GM12874 (cell line): ENCODE measurements around the gene MEF2B.

Experiments
- TF ChIP-seq, protein P1 (sequence below): IDR thresholded peaks from 2 replicates; pipeline ENCODE4 v1.5.1; 2011; ENCODE audit warnings: low read depth, mild to moderate bottlenecking, control low read depth, low read length, moderate library complexity; ENCODE audit not compliant: insufficient read depth

MEF2B gene

DNA sequence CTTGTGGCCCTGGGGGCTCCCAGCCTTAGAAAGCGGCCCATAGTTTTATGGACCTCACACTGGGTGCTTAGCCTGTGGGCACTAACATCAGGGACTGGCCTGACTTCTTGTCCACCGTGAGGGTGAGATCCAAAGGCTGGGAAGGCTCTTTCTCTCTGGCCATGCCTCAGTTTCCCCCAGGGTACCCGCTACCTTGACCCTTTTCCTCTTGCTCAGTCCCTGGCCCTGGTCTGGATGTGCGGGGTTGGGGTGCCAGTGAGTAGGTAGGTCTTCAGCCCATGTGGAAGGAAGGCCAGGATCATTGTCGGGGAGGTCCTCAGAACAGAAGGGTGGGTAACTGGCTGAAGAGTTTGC, 30.2 kb downstream of the MEF2B start:
- TF ChIP-seq, protein P1, sequence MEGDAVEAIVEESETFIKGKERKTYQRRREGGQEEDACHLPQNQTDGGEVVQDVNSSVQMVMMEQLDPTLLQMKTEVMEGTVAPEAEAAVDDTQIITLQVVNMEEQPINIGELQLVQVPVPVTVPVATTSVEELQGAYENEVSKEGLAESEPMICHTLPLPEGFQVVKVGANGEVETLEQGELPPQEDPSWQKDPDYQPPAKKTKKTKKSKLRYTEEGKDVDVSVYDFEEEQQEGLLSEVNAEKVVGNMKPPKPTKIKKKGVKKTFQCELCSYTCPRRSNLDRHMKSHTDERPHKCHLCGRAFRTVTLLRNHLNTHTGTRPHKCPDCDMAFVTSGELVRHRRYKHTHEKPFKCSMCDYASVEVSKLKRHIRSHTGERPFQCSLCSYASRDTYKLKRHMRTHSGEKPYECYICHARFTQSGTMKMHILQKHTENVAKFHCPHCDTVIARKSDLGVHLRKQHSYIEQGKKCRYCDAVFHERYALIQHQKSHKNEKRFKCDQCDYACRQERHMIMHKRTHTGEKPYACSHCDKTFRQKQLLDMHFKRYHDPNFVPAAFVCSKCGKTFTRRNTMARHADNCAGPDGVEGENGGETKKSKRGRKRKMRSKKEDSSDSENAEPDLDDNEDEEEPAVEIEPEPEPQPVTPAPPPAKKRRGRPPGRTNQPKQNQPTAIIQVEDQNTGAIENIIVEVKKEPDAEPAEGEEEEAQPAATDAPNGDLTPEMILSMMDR = no peak

DNA sequence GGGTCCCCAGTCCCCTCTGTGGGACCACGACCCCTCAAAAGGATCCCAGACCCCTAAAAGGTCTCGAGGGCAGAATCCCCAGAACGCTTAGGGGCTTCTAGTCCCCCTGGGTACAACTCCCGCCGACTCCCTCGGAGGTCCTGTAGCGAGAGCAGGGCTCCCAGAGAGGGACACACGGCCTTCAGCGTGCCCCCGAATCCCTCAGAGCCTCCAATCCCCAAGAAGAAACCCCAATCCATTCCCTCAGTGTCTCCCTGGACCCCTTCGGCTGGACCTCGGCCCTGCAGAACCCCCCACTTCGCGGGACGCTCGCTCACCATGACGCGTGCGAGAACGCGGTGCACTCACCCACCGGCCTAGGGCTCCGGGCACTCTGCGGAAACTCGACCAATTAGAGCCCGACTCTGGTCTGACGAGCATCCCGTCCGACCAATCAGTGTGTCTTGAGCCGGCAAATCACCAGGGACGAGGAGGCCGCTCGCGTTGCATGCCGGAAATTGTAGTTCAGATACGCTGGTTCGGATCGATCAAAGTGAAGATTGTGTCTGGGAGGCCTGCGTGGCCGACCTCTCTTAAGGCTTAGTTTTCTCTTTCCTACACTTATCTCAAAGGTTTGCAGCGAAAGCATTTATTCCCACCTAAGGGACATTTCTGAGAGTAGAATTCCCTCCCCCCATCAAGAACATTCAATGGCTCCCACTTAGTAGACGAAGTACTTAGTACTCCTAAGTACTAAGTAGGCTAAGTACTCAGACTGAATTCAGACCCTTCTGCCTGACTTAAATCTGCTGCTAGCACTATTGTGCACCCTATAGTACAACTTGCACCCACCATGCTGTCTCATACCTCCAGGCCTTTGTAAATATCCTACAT, 31.7 kb downstream of the MEF2B start, which contains the start of gene TMEM161A:
Gene TMEM161A, minus strand, starts transcription at position 370 of the 873 bp plus-strand sequence. Its CDS starts 50 bp downstream, at position 320.
- TF ChIP-seq, protein P1 = no peak

DNA sequence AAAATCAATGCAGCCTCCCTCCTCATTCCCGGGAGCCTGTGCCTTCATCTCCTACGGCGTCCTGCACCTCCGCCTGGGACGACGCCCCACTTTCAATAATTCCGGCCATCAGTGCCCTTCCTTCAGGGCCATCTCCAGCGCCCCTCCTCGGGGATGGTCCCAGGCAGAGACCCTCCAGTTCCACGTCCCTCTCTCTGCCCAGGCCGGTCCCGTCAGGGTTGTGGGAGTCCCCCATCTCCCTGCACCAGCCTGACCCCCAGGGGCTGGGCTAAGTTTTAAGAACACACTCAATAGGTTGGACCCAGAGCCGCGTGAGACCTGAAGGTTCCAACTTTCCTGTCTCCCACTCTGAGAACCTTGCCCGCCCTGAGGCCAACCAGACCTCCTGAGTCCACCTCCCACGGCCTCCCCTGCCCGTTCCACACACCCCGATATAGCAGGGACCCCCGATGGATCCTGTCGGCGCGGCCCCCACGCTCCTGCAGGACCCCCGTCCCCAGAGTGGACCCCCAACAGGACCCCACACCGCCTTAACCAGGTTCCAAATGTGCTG, 32.4 kb downstream of the MEF2B start:
- TF ChIP-seq, protein P1 = no peak

DNA sequence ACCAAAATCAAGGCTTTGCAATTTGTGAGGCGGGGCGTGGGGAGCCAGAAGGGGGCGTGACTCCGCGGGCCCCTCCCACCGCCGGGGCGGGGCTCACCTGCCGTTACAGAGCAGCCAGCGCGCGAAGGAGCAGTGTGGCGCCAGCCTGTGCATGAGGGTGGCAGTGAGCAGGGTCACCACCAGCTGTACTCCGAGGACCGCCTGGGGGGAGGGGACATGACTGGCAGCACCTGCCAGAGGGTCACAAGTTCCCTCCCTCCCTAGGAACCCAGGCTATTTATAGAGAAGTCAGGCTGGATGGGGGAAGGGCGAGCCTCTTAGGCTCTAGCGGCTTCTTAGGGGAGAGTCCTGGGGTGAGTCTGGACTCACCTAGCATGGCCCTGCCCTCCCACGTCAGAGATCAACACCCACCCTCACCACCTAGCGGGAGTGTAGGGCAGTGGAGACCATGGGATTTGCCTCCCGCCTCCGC, 35.3 kb downstream of the MEF2B start:
- TF ChIP-seq, protein P1 = no peak

DNA sequence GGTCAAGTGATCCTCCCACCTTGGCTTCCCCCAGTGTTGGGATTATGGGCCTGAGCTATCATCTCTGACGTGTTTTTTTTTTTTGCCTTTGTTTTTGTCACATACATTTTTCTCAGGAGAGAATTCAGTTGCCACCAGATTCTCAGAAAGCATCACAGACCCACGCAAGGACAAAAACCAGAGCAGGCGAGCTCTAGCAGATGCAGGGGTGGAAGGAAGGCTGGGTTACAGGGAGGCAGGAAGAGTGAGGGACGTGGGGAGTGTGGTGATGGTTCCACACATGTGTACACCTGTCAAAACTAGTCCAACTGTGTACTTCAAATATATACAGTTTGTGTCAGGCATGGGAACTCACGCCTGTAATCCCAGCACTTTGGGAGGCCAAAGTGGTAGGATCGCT, 36.1 kb downstream of the MEF2B start:
- TF ChIP-seq, protein P1 = no peak

DNA sequence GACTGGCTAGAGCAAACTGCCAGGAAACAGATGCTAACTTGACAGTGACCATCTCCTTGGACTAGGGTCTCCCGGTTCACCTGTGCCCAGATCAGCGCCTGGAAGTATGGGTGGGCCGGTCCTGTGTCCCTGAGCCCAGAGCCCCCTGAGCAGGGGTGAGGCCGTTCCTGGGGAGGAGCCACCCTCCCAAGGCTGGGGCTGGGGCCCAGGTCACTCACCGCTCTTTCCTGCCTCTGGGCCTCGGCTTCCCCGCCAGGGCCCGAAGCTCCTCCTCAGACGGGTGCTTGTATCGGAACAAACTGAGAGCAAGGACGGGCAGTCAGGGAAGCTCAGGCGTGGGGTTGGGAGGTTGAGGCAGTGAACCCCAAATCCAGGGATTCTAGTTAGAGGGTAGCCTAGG, 37.2 kb downstream of the MEF2B start:
- TF ChIP-seq, protein P1 = no peak

DNA sequence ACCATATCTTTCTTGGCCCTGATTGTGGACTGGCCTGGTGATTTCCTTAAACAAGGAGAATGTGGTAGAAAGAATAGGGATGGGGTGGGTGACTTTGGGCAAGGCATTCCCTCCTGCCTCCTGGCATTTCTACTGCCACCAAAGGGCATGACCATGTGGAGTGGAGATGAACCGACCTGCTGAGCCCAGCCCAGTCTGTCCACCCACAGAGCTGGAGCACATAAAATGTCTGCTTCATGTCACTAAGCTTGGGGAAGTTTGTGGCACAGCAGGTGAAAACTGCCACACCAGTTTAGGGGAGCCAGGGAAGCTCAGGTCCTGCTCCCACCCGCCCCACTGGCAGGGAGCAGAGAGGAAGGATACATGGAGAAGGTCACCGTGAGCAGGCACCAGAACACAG, 38.1 kb downstream of the MEF2B start:
- TF ChIP-seq, protein P1 = no peak
